Hepatic stellate cell (primary cell): ENCODE results near the gene FLAD1.
"Not testable (repeated sequence)": the region's sequence is repeated elsewhere in the genome, so short reads cannot be mapped to it uniquely, and the experiment has no call there.

Experiments used
- DNase-seq: peaks from one replicate; pipeline ENCODE4 v3.0.0; 2011; ENCODE audit warnings: low spot score

FLAD1 gene

GRCh38 chr1:154969860-154970452 lies 13.2 kb upstream of the FLAD1 start:
- DNase-seq = no peak

- DNase-seq = peak; percentile 95
Observed at GRCh38 chr1:154970631-154971340, 12.4 kb upstream of the FLAD1 start, which contains the start of gene SHC1. TSS of gene SHC1 (minus strand) at chr1:154970747. CDS start at chr1:154970526, 221 bp downstream.

- DNase-seq = no peak
Observed at GRCh38 chr1:154971341-154971998, 11.7 kb upstream of the FLAD1 start.

- DNase-seq = no peak
Observed at GRCh38 chr1:154972213-154972516, 11.0 kb upstream of the FLAD1 start.

GRCh38 chr1:154972517-154973343 lies 10.4 kb upstream of the FLAD1 start:
- DNase-seq = peak; percentile 91

GRCh38 chr1:154973344-154974101 lies 9.6 kb upstream of the FLAD1 start:
- DNase-seq = peak; percentile 78

GRCh38 chr1:154974102-154974807 lies 8.9 kb upstream of the FLAD1 start, which contains the start of gene CKS1B:
TSS of gene CKS1B (plus strand) at chr1:154974681. CDS start at chr1:154974746, 65 bp downstream.
- peak; percentile 98 for DNase-seq

- peak; percentile 86 for DNase-seq
Observed at GRCh38 chr1:154974808-154975408, 8.2 kb upstream of the FLAD1 start.

- peak; percentile 48 for DNase-seq
Observed at GRCh38 chr1:154975409-154976059, 7.6 kb upstream of the FLAD1 start.

- not testable (repeated sequence) for DNase-seq
Observed at GRCh38 chr1:154977762-154978161, 5.4 kb upstream of the FLAD1 start.

GRCh38 chr1:154978360-154978759 lies 4.8 kb upstream of the FLAD1 start:
- DNase-seq = no peak

- DNase-seq = no peak
Observed at GRCh38 chr1:154982341-154982740, 803 bp upstream of the FLAD1 start.

- no peak for DNase-seq
Observed at GRCh38 chr1:154983776-154984466, 777 bp downstream of the FLAD1 start.

GRCh38 chr1:154986736-154987135 lies 3.6 kb downstream of the FLAD1 start:
- DNase-seq = not testable (repeated sequence)

- DNase-seq = no peak
Observed at GRCh38 chr1:154987326-154987725, 4.2 kb downstream of the FLAD1 start.

- no peak for DNase-seq
Observed at GRCh38 chr1:154988058-154988954, 5.2 kb downstream of the FLAD1 start.

GRCh38 chr1:154989195-154989860 lies 6.2 kb downstream of the FLAD1 start:
- DNase-seq = no peak

- DNase-seq = no peak
Observed at GRCh38 chr1:154990276-154990675, 7.1 kb downstream of the FLAD1 start.
